ENCODE results near the gene MAS1L. TPM values are rescaled to one million over a fixed set of nuclear protein-coding genes. Genes with fewer than 3 reads are reported as not detected.

Gene MAS1L
- total RNA-seq, 1 experiment from 2014 or later: not detected

GRCh38 chr6:29483186-29483585, 4.6 kb downstream of the MAS1L start:
- Histone ChIP-seq H3K79me1 (ENCODE audit: insufficient read depth, low read depth, low read length, poor library complexity, severe bottlenecking) (no peaks in the 10 kb centered on the region), H3K18ac (ENCODE audit: insufficient read length, low read depth, low read length) (no peak overlapping the region), H2AK5ac (ENCODE audit: insufficient read length, low read length) (no peak overlapping the region), H2AFZ (ENCODE audit: low read length) (no peak overlapping the region), H4K91ac (ENCODE audit: insufficient read length, low read depth, low read length) (no peak overlapping the region), H3K14ac (ENCODE audit: insufficient read depth, low read length) (no peak overlapping the region), H3K4me1 (ENCODE audit: insufficient read depth, low read length) (no peaks in the 10 kb centered on the region), H2BK12ac (ENCODE audit: insufficient read length, low read depth, low read length) (no peak overlapping the region), H3K23ac (ENCODE audit: insufficient read length, low read depth, low read length) (no peak overlapping the region), H3K9me3 (ENCODE audit: control insufficient read depth, low read depth, low read length) (no peaks in the 10 kb centered on the region), H3T11ph (ENCODE audit: low read length) (no peak overlapping the region), H2BK15ac (ENCODE audit: low read depth, low read length) (no peak overlapping the region), H3K79me2 (ENCODE audit: insufficient read depth, low read length) (no peaks in the 10 kb centered on the region), H3K9ac (ENCODE audit: extremely low read depth, insufficient read length, low read length) (no peak overlapping the region), H2BK5ac (ENCODE audit: insufficient read length, low read length) (no peak overlapping the region), H3K27me3 (ENCODE audit: insufficient read depth, low read length) (no peaks in the 10 kb centered on the region), H4K20me1 (ENCODE audit: control insufficient read depth, insufficient read depth, insufficient read length) (no peaks in the 10 kb centered on the region), H2BK20ac (ENCODE audit: low read depth, low read length, poor library complexity, severe bottlenecking) (no peak overlapping the region), H3K56ac (ENCODE audit: insufficient read length, low read depth, low read length) (no peak overlapping the region), H2BK120ac (ENCODE audit: low read depth, low read length, poor library complexity, severe bottlenecking) (no peak overlapping the region), H4K8ac (replicated peaks; ENCODE audit: insufficient read length, low read depth, low read length) (no peak overlapping the region), H3K23me2 (ENCODE audit: insufficient read length, low read depth, low read length, poor library complexity, severe bottlenecking) (no peaks in the 10 kb centered on the region), H4K5ac (ENCODE audit: insufficient read length, low read depth, low read length) (no peak overlapping the region), H3K4me2 (ENCODE audit: insufficient read depth, insufficient read length, low read length) (no peak overlapping the region), H3K27ac (ENCODE audit: insufficient read length, low read depth, low read length) (no peak overlapping the region), H3K4ac (ENCODE audit: low read depth, low read length) (no peak overlapping the region)
- Mint-ChIP-seq H3K4me1 (no peaks in the 10 kb centered on the region), H3K4me3 (no peak overlapping the region), H3K9me3 (peaks cover 3% of the 10 kb centered on the region in 2 experiments; a peak in 3 of 5 replicates), H3K27me3 (ENCODE audit: low read depth) (no peaks in the 10 kb centered on the region; the same call in 1 of the 2 replicates), H3K36me3 (ENCODE audit: insufficient read depth in 1 of 3, low read depth in 3 of 3) (peaks cover 0 to 2% (median 0%) of the 10 kb centered on the region in 3 experiments; a peak in 1 of 7 replicates), H3K27ac (no peak overlapping the region)
- DNase-seq: no peak
- WGBS (ENCODE audit: extremely low coverage, insufficient read length, low lambda C conversion rate): no CpG with 5 or more reads among the region's 3 CpGs
- TF ChIP-seq, protein P1, sequence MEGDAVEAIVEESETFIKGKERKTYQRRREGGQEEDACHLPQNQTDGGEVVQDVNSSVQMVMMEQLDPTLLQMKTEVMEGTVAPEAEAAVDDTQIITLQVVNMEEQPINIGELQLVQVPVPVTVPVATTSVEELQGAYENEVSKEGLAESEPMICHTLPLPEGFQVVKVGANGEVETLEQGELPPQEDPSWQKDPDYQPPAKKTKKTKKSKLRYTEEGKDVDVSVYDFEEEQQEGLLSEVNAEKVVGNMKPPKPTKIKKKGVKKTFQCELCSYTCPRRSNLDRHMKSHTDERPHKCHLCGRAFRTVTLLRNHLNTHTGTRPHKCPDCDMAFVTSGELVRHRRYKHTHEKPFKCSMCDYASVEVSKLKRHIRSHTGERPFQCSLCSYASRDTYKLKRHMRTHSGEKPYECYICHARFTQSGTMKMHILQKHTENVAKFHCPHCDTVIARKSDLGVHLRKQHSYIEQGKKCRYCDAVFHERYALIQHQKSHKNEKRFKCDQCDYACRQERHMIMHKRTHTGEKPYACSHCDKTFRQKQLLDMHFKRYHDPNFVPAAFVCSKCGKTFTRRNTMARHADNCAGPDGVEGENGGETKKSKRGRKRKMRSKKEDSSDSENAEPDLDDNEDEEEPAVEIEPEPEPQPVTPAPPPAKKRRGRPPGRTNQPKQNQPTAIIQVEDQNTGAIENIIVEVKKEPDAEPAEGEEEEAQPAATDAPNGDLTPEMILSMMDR (conservative IDR thresholded peaks at IDR 0.05): no peak
